Right ventricle myocardium superior (tissue), 1 donor: ENCODE data around the gene SMIM13. TPM values are rescaled to one million over a fixed set of nuclear protein-coding genes. Genes with fewer than 3 reads are reported as not detected.

Experiments used
- ATAC-seq: fragments of 200-7000 bp; cut with Tn5 transposase; one replicate; pipeline ENCODE4 v1.9.1; 2020; ENCODE audit warnings: mild to moderate bottlenecking; ENCODE audit not compliant: poor library complexity
- DNase-seq: peaks from one replicate; pipeline ENCODE4 v3.0.0-alpha.2; 2020
- intact Hi-C: fragments of 100-400 bp; cut with DNase I; formaldehyde crosslinking; loops from one replicate; pipeline ENCODE4 v1.11.2; 2022
- long read RNA-seq: library from polyadenylated mRNA; unstranded; transcript quantifications from one replicate; pipeline ENCODE4 v2.0.0, GENCODE V29; 2021
- total RNA-seq: library from RNA; stranded (reverse); fragmentation: NEBNext Ultra II Directional; extraction: Animal tissue kit (Norgen Biotek cat#: 25700); gene quantifications from one replicate; pipeline ENCODE4 v1.2.1, GENCODE V29; 2021
- donor health status: DM: no; HTN: yes; CAD: no; lungs with severe emphysema.

SMIM13 gene
- 11.8 TPM for total RNA-seq
- long read RNA-seq, full-length matches to known transcripts = 8 of 9 reads
- long read RNA-seq, partial matches to known transcripts = 0 of 9 reads
- long read RNA-seq, other reads (novel, unspliced or antisense) = 1 of 9 reads

DNA sequence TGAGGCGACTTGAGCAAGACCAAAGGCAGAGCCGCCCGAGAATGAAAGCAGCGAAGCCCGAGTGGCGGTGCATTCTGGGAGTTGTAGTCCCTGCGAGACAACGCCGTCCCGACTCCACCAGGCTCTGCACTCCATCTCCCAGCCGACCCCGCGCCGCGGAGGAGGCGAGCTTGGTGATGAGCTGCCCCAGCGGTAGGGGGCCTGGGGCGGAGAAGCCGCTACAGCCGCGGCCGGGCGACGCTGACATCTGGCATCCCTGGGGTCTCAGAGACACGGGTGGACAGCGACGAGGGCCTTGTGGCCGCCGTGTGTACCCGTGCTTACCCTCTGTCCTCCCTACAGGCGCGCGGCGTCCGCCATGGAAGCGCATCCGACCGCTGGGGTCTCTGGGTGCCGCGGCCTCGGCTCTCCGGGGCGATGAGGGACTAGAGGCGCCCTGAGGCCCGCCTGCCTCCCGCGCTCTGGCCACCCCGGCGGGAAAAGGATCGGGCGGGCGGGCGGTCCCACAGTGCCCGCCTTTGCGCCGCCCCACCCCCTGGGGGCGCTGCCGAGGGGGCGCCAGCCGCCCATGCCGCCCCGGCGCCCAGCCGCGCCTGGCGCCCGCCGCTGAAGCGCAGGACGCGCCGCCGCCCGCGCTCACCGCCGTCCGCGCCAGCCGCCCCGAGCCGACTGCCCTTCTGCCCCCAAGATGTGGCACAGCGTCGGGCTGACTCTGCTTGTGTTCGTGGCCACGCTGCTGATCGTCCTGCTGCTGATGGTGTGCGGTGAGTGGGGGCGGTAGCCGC is at the start of gene SMIM13:
Gene SMIM13 (plus strand): TSS at position 209 of the 785 bp plus-strand sequence. CDS start 480 bp downstream, at position 689.
- intact Hi-C loops = no loop called here
- peak; percentile 99 for DNase-seq
- ATAC-seq = peak; percentile 99

DNA sequence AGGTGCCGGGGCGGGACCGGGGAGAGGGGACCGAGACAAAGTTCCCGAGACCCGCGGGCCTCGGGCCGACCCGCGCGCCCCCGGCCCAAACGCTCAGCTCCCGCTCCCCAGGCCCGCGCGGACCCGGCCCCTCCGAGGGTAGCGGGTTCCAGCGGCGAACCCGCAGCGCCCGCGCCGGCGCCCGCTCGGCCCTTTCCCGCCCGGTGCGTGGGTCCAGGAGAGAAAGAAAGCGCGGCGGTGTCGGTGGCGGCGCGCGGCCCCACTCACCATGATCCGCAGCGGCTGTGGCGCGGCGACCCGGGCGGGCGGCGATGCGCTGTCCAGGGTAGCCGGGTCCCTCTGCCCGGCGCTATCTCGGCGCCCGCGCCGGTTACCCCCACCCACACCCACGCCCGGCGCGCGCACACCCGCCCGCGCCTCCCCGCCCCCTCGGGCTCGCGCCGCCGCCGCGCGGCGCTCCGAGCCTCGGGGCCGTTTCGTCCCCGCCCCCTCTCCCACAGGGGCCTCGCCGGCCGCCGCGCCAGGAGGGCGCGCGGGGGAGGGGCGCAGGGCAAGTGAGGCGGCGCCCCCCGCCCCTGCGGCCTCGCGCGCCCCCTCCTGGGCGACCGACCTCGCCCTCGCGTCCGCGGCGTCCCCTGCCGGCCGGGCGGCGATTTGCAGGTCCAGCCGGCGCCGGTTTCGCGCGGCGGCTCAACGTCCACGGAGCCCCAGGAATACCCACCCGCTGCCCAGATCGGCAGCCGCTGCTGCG is 49.5 kb upstream of the SMIM13 start, which contains the start of gene ELOVL2:
Gene ELOVL2 (minus strand): TSS at position 345 of the 751 bp plus-strand sequence. CDS start 75 bp downstream, at position 270.
- intact Hi-C loops = no loop called here
- peak; percentile 64 for DNase-seq
- ATAC-seq = peak; percentile 90

- intact Hi-C loops = no loop called here
- no peak for DNase-seq
- no peak for ATAC-seq
Measured at GRCh38 chr6:11044712-11045167, 48.9 kb upstream of the SMIM13 start.

DNA sequence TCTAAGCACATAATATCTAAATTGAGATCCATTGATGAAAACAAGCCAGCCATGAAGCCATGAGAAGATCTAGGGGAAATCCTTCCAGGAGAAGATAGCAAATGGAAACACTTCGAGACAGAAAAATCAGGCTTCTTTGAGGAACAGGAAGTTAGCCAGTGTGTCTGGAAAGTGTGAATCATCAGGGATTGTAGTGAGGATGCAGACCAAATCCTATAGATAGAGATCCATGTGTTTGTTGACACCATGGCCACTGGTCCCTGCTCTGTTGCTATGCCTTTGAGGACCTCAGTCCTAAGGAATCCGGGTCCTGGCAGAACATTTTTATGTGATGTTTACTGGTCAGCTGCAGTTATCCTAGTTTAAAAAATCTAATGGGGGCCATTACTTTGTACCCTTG is 42.9 kb upstream of the SMIM13 start:
- no peak for DNase-seq
- intact Hi-C loops = no loop called here
- ATAC-seq = no peak

- no peak for ATAC-seq
Measured at GRCh38 chr6:11053307-11053706, 40.3 kb upstream of the SMIM13 start.

GRCh38 chr6:11054722-11055121 is 38.9 kb upstream of the SMIM13 start:
- intact Hi-C loops = no loop called here

More at GRCh38 chr6:11053307-11053706, 40.3 kb upstream of the SMIM13 start:
- no peak for DNase-seq
- intact Hi-C loops = no loop called here

GRCh38 chr6:11055127-11055627 is 38.5 kb upstream of the SMIM13 start:
- intact Hi-C loops = no loop called here

More at GRCh38 chr6:11054722-11055121, 38.9 kb upstream of the SMIM13 start:
- no peak for DNase-seq
- ATAC-seq = no peak

DNA sequence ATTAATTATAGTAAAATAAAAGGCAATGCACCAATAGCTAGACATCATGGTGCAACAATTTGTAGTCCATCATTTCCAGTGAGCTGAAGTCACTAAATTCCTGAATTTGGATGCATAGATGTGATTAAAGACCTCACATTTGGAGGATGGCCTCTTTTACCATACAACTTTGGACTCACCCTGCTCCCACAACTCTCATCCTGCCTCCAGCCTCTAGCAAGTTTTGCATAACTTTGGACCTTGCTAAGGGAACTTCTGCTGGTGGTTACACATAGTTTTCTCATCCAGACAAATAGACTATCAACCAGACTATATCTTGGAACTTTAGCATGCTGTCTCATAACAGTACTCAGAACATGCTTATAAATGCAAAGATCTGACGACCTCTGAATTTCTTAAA is 36.8 kb upstream of the SMIM13 start:
- DNase-seq (no peak), ATAC-seq (no peak)
- intact Hi-C loops = no loop called here

More at GRCh38 chr6:11055127-11055627, 38.5 kb upstream of the SMIM13 start:
- no peak for DNase-seq
- no peak for ATAC-seq

DNA sequence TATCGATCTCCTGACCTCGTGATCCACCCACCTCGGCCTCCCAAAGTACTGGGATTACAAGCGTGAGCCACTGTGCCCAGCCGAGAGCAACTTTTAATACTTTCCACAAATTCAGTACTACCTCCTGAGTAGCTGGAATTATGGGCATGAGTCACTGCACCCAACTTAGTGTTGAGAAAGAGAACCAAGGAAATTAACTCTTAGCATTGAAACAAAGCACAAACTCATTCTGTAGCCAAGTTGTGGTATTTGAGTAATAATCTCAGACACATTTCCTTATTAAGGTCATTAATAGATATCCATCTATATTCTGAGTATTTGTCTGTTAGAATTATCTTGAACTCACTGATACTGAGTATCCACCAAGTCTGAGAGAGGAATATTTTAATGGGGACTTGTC is 35.2 kb upstream of the SMIM13 start:
- ATAC-seq (no peak), DNase-seq (no peak)
- intact Hi-C loops = no loop called here

DNA sequence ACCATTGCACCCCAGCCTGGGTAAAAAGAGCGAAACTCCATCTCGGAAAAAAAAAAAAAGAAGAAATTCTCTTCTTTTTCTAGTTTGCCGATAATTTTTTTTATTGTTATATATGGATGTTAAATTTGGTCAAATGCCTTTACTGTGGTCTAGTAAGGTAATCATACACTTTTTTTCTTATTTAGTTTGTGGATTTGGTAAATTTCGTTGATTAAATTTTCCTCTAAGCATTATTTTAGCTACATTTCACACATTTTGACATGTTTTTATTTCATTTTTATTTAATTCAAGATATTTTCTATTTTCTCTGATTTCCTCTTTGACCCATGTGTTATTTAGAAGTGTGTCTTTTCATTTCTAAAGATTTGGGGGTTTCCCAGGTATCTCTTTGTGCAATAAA is 31.6 kb upstream of the SMIM13 start:
- ATAC-seq = no peak
- intact Hi-C loops = loop anchor here (10.0 kb wide), 1 partner anchor 587 kb away; no protein-coding TSS in a partner anchor
- DNase-seq = no peak

GRCh38 chr6:11062715-11063114 is 30.9 kb upstream of the SMIM13 start:
- ATAC-seq = no peak
- intact Hi-C loops = loop anchor here (10.0 kb wide), 1 partner anchor 588 kb away; no protein-coding TSS in a partner anchor

GRCh38 chr6:11064836-11065235 is 28.8 kb upstream of the SMIM13 start:
- no peak for ATAC-seq
- DNase-seq = no peak
- intact Hi-C loops = loop anchor here (5.0 to 10.0 kb wide), 2 partner anchors 113 to 590 kb away; no protein-coding TSS in a partner anchor

More at GRCh38 chr6:11062715-11063114, 30.9 kb upstream of the SMIM13 start:
- DNase-seq = no peak

GRCh38 chr6:11065436-11066202 is 28.0 kb upstream of the SMIM13 start:
- ATAC-seq (no peak), DNase-seq (no peak)
- intact Hi-C loops = loop anchor here (5.0 to 10.0 kb wide), 2 partner anchors 113 to 591 kb away; no protein-coding TSS in a partner anchor

GRCh38 chr6:11066505-11067347 is 26.9 kb upstream of the SMIM13 start:
- DNase-seq (no peak), ATAC-seq (no peak)
- intact Hi-C loops = loop anchor here (5.0 to 10.0 kb wide), 2 partner anchors 114 to 592 kb away; no protein-coding TSS in a partner anchor

DNA sequence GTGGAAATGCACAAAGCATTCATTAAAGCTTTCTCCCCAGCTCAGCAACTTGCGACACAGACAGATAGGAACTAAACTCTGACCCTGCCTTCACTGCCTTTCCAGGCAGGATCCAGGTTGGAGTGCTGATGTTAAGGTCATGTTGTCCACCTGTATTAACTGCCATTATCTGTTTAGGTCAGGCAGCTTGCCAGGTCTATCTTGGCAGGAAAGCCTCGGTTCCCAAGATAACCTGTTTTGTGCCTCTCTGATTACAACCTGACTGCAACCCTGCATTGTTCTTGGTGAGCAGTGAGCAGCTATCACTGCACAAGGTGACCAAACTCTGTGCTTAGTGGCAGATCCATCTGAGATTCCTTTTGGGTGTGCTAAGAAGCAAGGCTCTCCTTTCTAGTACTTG is 26.3 kb upstream of the SMIM13 start:
- no peak for ATAC-seq
- intact Hi-C loops = loop anchor here (5.0 to 10.0 kb wide), 2 partner anchors 115 to 593 kb away; no protein-coding TSS in a partner anchor
- no peak for DNase-seq

- no peak for DNase-seq
- ATAC-seq = no peak
- intact Hi-C loops = loop anchor here (5.0 to 10.0 kb wide), 2 partner anchors 117 to 595 kb away; no protein-coding TSS in a partner anchor
Measured at GRCh38 chr6:11069760-11070159, 23.9 kb upstream of the SMIM13 start.

GRCh38 chr6:11072101-11072500 is 21.5 kb upstream of the SMIM13 start:
- DNase-seq = no peak
- ATAC-seq = no peak
- intact Hi-C loops = no loop called here
